HPDE6-E6E7 (cell line): ENCODE measurements around the gene HTR4.
A peak's percentile ranks its signal among the peaks of the same experiment; 100 is the strongest.
"Not testable (repeated sequence)": the region's sequence is repeated elsewhere in the genome, so short reads cannot be mapped to it uniquely, and the experiment has no call there.

Experiments
- DNase-seq: peaks from one replicate; pipeline ENCODE4 v3.0.0; 2011; ENCODE audit warnings: missing footprints; ENCODE audit errors: extremely low spot score

Gene HTR4

DNA sequence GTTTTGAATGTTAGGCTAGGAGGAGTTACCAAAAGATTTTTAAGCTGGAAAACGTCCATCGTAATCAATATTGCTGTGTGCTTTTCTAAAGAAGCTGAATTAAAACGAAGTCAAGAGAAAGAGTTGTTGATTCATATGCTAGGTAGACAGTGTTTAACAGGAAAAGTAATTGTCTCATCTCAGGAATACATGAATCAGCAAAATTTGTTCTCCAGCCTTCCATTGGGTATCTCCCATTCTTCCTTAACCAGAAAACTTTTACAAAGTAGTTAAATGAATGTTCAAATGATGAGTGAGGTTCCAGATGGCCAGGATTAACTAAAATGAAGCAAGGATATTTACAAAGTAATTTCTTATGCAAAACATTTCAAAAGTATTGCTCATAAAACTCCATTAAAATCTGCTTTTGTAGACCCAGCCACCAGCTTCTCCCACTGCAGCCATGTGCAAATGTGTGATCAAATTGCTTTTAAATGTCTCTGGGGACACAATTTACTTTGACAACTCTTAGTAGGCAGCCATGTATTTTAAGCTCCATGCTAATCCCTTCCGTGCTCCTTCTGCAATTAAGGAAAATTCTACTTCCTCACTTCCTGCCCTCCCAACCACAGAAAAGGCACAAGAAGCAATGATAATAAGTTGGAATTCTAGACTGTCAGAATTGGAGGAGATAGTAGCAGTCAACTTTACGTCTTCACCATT is 121.2 kb downstream of the HTR4 start:
- no peak for DNase-seq

DNA sequence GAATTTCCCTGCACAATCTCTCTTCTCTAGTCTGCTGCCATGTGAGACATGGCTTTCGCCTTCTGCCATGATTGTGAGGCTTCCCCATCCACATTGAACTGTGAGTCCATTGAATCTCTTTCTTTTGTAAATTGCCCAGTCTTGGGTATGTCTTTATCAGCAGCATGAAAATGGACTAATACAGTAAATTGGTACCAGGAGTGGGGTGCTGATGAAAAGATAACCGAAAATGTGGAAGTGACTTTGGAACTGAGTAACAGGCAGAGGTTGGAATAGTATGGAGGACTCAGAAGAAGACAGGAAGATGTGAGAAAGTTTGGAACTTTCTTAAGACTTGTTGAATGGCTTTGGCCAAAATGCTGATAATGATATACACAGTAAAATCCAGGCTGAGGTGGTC is 124.9 kb downstream of the HTR4 start:
- not testable (repeated sequence) for DNase-seq

DNA sequence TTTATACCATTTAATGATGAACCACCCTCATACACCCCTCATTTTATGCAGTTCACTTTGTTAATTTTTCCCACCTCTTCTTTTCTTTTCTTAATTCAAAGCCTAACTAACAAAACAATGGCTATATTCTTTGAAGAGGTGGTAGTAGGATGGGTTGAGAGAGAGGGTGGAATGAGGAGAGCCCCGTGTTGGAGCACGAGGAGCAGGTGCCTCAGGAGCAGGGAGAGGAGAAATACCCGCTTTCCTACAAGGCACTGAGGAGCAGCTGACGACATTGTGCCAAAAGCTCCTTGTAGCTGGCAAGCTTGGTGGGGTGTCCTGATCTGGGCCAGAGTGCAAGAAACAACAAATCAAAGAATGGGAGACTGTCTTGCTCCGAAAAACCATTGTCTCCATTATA is 129.6 kb downstream of the HTR4 start:
- DNase-seq: no peak

DNA sequence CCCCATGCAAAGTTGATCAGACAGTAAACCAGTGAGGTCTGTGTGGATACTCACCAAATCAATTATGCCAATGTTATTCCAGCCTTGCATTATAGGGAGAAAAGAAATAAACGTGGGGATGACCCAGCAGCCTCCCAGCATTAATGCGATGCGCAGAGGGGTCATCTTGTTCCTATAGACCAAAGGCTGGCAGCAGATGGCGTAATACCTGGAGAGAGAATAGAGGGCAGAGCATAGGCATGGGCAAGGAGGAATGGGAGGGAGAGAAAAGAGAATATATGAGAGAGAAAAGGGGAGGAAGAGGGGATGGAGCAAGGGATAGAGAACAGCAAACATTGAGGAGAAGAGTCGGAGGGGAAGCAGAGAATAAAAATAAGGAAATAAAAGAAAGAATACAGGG is 131.2 kb downstream of the HTR4 start:
- DNase-seq: no peak

DNA sequence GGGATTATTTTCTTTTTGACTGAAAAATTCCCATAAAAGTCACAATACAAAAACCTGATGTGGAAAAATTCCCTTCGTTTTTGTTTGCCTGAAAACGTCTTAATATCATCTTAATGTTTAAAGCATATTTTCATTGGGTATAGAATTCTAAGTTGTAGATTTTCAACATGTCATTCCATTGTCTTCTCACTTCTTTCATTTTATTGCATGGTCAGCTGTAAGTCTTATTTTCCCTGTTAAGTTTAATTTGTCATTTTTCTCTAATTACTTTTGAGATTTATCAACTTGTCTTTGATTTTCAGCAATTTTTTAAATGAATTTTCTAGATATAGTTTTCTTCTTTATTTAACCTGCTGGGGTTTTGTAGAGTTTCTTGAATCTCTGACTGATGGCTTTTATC is 138.9 kb downstream of the HTR4 start:
- DNase-seq: no peak

DNA sequence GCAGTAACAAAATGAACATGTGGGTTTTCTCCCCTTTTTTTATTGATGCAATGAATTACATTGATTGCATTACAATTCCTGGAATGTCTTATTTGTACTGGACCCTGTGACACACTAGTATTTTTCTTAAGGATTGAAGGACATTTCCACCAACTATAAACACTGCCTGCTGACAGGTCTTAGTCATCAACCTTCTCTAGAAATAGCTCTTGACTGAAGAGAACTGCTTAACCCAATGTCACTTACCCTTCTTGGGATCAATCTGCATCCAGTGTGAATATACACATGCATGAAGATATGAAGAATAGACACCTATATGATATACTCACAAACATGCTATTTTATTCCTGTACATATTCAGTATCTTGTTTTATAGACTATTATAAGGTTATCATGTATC is 140.0 kb downstream of the HTR4 start:
- DNase-seq: no peak

DNA sequence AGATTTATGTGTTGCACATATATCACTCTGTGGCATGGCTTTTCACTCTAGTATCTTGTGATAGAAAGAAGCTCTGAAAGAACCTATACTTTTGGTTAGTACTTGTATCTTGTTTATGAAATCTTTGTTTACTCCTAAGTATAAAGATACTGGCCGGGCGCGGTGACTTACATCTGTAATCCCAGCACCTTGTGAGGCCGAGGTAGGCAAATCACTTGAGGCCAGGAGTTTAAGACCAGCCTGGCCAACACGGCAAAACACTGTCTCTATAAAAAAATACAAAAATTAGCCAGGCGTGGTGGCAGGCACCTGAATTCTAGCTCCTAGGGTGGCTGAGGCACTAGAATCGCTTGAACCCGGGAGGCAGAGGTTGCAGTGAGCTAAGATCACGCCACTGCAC is 141.8 kb downstream of the HTR4 start:
- no peak for DNase-seq

DNA sequence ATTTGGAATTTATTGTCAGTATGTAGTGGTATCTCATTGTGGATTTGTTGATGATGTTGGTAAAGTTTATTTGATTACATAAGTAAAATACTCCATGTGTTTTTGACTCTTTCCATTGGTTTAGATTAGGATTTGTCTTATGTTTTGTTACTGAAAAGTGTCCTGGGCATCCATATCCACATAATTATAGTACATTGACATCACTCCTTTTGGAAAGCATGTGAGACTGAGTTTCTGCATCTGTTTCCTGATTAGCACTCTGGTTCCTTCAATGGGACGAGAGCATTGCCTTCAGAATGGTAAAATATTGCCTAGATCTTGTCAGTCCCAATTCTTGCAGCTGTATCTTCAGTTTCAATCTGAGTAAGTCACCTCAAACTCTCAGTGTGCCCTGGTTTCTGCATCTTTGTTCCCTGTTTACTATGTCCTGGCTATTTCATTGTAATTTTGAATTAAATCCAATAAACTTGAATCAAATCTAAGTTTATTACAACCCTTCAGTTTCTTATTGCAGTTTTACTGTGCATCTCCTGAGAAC is 142.4 kb downstream of the HTR4 start:
- DNase-seq: no peak

DNA sequence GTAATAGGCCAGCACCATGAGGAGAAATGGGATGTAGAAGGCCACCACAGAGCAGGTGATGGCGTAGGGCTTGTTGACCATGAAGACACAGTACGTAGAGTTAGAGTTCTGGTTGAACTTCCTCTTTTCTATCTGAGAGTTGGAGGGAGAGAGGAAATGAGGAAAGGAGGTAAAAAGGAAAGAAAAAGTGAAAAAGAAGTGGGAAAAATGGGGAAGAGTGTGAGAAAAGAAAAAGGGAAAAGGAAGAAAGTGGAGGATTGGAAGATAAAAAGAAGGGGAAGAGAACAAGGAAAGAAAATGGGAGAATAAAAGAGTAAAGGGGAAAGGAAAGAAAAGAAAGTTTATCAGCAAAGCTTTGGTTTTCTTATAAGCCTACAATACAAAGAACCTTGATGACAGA is 144.4 kb downstream of the HTR4 start:
- no peak for DNase-seq

DNA sequence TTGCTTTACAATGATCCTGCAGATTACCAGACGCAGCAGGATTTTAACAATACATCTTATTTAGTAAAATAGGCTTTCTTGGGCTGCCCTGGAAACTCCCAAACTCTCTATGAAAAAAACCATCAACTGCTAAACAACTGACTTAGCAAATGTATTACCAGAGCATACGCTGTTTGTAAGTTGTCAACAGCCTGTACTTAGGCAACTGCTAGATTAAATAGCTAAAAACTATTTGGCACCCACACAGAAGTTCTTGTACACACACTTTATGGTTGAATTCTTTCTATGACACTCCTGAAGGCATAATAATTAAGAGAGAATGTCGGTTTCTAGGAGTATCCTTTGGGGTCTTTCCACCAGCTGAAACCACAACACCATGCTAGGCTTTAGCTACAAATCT is 146.7 kb downstream of the HTR4 start:
- no peak for DNase-seq

DNA sequence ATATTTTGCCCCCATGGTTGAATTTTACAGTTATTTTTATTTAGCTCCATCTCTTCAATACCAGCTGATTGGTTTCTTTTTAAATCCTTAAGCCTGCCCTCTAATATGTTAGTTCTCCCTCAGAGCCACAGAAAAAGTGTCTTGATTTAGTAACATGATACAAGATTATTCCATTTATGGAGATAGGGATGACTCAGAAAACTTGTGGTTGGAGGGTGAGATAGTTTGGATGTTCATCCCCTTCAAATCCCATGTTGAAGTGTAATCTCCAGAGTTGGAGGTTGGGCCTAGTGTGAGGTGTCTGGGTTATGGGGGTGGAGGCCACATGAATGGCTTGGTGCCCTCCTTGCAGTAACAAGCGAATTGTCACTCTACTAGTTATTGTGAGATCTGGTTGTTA is 154.9 kb downstream of the HTR4 start:
- DNase-seq: no peak

DNA sequence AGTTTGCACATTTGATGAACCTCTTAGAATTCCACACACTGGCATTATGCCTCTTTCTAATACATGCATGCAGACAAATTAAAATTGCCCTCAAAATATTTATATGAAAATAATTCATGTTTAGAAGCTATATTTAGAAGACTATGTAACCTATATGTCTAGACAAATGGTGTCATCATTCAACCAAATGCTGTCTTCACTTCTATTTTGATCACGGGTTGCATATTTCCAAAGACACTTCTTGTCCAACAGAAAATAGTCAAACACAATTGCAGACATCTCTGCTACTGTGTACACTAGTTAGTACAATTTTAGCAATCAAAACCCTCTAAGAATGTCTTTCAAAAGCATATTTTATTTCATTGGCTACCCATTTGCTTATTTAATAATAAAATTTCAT is 156.6 kb downstream of the HTR4 start:
- DNase-seq: no peak

DNA sequence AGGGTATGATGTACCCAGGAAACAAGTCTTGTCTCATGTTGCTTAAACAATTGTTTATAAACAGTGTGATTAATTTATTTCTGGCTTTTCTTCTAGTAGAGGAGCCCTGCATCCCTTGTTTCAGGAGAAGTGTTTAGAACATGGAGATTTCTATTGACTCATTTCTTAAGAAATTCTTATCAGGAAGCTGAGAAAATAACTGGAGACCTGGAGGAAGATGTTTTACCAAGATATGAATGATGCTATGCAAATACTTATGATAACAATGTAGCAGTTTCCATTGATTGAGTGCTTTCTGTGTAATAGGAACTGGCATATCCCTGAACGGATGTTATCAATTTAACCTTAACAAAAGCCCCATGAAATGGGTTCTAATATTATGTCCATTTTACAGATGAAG is 162.0 kb downstream of the HTR4 start:
- DNase-seq: no peak

DNA sequence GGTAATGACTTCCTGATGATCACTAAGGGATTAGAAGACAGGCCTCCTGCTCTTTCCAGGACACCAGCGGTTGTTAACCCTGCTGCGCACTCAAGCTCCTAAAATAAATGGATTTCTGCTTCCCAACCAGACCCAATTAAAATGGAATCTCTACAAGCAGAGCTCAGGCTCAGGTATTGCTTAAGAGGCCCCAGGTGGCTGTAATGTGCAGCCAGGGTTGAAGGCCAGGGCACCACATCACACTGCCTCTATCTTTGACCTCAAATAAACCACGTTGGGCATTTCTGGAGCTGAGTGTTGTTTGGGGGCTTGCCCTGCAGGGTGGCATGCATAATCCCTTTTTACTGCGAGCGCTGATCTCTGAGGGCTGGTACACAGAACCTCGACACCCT is 162.5 kb downstream of the HTR4 start:
- no peak for DNase-seq

DNA sequence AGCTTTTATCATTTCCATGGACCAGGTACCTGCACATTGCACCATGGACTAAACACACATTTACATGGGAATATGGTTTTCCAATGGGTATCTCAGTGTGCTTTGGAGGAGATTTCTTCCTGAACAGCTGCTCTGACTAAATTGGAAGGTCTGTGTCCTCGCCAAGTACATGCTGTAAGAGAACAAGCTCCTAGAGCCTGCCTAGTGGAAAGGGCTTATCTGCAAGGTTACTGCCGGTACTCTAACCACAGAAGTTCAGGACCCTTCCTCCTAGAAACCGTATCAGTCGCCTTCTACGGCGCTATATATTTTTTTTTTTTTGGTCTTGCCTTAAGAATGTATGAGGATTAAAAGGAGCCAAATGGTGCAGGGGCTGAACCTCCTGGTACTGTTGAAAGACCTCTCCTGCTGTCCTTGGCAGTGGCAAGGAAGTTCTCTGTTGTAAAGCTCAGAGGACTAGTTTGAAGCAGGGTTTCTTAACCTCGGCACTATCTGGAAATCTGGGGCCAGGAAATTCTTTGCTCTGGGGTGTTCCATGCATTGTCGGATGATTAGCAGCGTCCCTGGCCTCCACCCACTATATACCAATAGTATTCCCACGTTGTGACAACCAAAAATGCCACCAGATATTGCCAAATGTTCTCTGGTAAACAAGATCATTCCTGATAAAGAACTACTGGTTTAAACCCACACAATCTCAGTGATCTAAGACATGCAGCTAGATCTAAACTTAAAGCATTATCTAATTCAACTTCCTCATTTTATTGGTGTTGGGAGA is 163.1 kb downstream of the HTR4 start:
- no peak for DNase-seq

DNA sequence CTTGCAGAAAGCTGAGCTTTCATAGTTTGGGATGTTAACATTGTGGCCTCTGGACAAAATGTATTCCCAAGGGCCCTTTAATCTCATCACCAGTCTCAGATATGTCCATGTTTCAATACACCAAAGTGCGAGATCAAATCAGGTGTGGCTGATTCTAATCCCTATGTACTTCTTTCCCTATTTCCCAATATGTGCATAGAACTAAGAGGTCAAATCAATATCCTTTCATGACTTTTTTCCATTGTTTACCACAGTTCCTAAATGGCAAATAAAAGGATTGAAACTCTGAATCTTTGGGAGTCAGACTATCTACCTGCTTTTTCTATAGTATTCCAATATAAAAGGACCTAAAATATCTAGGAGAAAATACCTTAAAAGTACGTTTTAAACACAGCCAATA is 165.6 kb downstream of the HTR4 start:
- DNase-seq: no peak

DNA sequence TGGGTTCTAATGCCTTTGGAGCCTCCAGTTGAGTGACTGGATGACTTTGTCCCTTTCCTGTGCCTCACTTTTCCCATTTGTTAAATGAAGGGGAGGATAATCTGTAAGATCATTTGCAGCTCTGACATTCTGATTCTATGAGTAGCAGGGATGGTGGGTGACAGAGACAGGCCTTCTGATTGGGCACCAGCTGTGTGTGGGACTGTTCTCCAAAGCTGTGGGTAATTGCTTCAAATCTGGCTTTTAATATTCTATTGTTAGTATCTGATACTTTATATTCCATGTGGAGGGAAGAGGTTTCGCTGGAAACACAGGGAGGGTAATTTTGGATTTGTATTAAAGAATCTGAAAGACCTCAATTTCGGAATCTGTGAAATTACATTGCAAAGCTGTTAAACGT is 167.9 kb downstream of the HTR4 start:
- no peak for DNase-seq

DNA sequence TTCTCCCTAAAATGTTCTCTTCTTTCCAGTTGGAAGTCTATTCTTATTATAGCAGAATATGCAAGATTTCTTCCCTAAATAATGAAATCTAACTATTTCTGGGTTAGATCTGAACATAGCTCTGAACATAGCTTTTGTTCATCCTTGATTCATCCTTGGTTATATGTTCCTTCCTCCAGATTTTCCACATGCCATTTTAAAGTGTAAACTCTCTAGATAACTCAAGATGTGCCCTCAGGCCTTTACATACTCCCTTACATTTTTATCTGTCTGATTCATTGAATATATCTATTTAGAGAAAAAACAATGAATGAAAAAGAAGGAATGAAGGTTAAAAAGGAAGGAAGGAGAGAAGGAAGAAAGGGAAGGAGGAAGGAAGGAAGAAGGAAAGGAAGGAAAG is 169.7 kb downstream of the HTR4 start:
- no peak for DNase-seq

DNA sequence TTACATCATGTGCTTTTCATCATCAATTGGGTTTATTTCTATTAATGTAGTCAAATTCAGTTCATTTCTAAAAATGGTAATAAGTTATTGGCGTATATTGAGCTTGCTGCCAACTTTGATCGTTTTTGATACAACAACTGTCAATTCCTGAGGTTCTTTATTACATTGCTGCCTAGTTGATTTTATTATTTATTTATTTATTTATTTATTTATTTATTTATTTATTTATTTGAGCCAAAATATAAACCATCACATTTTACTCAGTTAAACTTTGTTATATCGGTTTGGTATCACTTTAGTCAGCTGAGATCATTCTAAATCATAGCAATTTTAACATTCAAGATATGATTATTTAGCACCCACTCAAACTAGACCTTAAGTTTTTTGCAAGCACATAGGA is 170.6 kb downstream of the HTR4 start:
- no peak for DNase-seq

DNA sequence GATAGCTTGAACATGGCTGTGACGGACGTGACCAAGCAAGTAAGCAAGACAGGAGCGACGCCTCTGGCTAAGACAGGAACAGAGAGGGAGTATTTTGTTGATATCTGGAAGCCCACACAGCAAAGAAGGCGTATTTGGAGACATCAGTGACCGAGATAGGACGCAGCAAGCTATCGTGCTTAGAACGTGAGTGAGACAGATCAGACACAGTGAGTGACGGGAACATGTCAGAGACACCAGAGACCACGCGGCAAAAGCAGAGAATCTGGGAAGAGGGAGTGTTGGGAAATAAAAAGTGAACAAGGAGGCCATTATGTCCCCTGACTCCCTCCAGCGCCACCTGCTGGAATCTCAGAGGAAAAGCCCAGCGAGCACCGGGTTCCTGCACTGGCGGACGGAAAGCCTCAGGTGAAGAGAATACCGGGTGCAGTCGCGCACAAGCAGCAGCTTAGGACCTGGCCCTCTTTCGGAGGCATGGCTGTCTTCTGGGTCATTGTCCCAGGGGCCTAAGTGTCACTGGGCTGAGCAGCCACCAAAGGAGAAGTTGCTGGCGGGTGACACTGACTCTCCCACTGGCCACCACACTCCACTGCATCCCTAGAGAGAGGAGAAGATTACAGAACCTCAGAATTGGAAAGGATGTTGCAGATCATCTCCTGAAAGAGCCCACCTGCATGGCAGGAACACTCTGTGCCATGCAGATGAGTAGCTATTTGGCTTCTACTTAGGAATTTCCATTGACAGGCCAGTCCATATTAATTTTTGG is 171.4 kb downstream of the HTR4 start:
- DNase-seq: peak; percentile 42

DNA sequence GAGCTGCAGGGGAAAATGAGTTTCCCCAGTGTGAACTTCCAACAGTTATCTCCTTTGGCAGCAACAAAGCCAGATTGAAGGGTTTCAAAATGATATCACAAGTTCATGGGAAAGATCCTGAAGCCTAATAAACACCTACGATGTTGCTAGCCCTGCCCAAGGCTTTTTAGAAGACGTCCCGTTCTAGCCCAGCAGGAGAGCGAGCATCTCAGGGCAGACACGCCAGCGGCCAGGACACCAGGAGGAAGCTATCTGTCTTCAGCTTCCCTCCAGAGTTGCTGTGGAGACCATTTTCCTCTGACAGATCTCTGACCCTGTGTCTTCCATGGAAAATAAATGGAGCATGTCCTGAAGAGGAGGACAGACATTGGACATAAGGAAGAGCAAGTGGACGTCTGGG is 172.1 kb downstream of the HTR4 start:
- no peak for DNase-seq

DNA sequence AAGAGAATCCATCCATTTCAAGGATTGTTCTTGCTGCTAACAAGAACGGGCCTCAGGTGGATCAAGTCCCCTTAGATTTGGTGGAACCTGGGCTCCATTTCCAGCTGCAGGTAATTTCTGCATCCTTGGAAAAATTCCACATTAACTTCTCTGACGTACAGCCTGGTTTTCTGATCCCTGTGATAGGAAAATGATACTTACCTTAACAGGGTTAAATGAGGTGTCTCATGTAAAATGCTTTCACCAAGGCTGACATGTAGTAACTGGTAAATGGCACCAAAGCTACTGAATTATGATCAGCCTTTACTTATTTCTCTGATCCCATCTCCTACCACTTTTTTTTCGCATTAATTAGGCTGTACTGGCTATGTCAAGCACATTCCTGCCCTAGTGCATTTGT is 176.9 kb downstream of the HTR4 start:
- DNase-seq: no peak

DNA sequence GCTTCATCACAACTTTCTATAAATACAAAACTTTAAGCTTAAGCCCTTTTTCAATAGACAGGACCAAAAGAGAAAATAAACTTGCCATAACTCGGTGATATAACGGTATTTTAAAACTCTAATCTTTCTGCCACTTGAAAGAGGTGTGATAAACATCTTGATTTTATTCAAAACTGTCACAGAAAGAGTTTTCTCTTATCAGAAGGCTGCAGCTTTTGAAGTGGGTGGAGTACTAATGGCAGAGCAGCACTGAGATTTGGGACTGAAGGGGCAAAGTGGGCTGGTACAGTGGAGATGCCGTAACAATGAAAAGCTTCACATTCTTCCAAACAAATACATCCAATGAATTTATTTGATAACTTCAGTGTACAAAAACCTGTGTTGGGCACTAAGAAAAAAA is 178.0 kb downstream of the HTR4 start:
- DNase-seq: no peak
